ENCODE results near the gene PLCL2.

DNA sequence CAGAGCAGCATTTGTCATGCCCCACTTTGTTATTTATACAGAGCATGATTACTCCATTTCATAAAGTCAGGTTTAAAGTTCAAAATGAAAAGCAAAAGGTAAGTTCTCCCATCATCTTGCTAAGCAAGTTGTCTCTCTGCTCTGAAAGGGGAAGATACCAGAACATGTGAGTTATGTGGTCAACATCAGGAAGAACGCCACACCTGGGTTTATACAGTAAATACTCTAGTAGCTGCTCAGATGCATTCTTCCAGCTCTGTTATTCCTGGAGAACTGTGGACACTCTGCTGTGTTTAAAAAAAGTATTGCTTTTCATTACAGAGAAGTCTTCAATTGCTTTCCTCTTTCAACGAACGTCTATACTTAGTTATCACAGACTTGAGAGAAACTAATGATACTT, 145.7 kb downstream of the PLCL2 start:
- TF ChIP-seq, protein P1, sequence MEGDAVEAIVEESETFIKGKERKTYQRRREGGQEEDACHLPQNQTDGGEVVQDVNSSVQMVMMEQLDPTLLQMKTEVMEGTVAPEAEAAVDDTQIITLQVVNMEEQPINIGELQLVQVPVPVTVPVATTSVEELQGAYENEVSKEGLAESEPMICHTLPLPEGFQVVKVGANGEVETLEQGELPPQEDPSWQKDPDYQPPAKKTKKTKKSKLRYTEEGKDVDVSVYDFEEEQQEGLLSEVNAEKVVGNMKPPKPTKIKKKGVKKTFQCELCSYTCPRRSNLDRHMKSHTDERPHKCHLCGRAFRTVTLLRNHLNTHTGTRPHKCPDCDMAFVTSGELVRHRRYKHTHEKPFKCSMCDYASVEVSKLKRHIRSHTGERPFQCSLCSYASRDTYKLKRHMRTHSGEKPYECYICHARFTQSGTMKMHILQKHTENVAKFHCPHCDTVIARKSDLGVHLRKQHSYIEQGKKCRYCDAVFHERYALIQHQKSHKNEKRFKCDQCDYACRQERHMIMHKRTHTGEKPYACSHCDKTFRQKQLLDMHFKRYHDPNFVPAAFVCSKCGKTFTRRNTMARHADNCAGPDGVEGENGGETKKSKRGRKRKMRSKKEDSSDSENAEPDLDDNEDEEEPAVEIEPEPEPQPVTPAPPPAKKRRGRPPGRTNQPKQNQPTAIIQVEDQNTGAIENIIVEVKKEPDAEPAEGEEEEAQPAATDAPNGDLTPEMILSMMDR (IDR thresholded peaks at IDR 0.05; ENCODE audit: borderline replicate concordance, extremely low read depth, low read length, poor library complexity, severe bottlenecking) = no peak
- TF ChIP-seq EZH2 (IDR thresholded peaks at IDR 0.05; ENCODE audit: borderline replicate concordance, low read depth, low read length, severe bottlenecking) = no peak

All from DND-41 (cell line).